Measurements from ENCODE around the gene ZNF333. TPM values are rescaled to one million over a fixed set of nuclear protein-coding genes. Genes with fewer than 3 reads are reported as not detected.

Gene ZNF333
- total and polyA plus RNA-seq, 2 of the 4 experiments (the other 2 are of a cell fraction) = 9.8 to 15.1 TPM

- no peak overlapping the region for H4K91ac ChIP-seq (ENCODE audit: insufficient read depth, low read depth, low read length)
- no peak overlapping the region for H2BK5ac ChIP-seq (ENCODE audit: low read depth, low read length, poor library complexity, severe bottlenecking)
- no peak overlapping the region for H4K8ac ChIP-seq (ENCODE audit: low read depth in 2 of 2, low read length in 2 of 2)
- in situ Hi-C loops (cut with MboI; ENCODE audit: low sequenced_read_pairs) (no loop called here), intact Hi-C loops (cut with micrococcal nuclease) (no loop called here), dilution Hi-C loops (cut with HindIII; ENCODE audit: low sequenced_read_pairs, unreplicated experiment) (no loop called here)
- H3K9me3 ChIP-seq (ENCODE audit: control insufficient read depth, insufficient read depth, low read length) = peaks cover 27% of the 10 kb centered on the region
- H2BK120ac ChIP-seq (ENCODE audit: low read depth, low read length) = no peak overlapping the region
- CTCF ChIA-PET = no interaction called here
- H3K4ac ChIP-seq (ENCODE audit: low read depth, low read length) = no peak overlapping the region
- no peak overlapping the region for H2AFZ ChIP-seq (replicated peaks; ENCODE audit: low read length, poor library complexity)
- no peak overlapping the region for H4K5ac ChIP-seq (ENCODE audit: low read depth, low read length)
- H4K20me1 ChIP-seq (ENCODE audit: insufficient read depth, low read length) = no peaks in the 10 kb centered on the region
- no peaks in the 10 kb centered on the region for H3K79me1 ChIP-seq (ENCODE audit: low read depth in 1 of 2, low read length in 2 of 2)
- H3K56ac ChIP-seq (ENCODE audit: extremely low read depth, insufficient read depth, low read length) = no peak overlapping the region
- H2BK15ac ChIP-seq (ENCODE audit: low read depth, low read length) = no peak overlapping the region
- no peak overlapping the region for H2BK20ac ChIP-seq (ENCODE audit: low read depth, low read length)
- ATAC-seq (ENCODE audit: low read depth) (no peak), DNase-seq (no peak)
- no TSS peak for BruUV-seq (replicated peaks)
- no peak overlapping the region for H3K23ac ChIP-seq (ENCODE audit: low read depth, low read length)
- H2AK5ac ChIP-seq (ENCODE audit: low read depth, low read length) = no peak overlapping the region
- TF ChIP-seq BHLHE40 (IDR thresholded peaks at IDR 0.05; ENCODE audit: low read depth, low read length) (no peak), CEBPB (IDR thresholded peaks at IDR 0.05; ENCODE audit: low read depth, low read length) (no peak), RCOR1 (IDR thresholded peaks at IDR 0.05; ENCODE audit: insufficient replicate concordance, low read length) (no peak), MAFK (IDR thresholded peaks at IDR 0.05; ENCODE audit: low read depth, low read length) (no peak), POLR2A (IDR thresholded peaks at IDR 0.05; ENCODE audit: low read depth, low read length) (no peak), USF2 (IDR thresholded peaks at IDR 0.05; ENCODE audit: low read depth, low read length) (no peak), CTCF (conservative IDR thresholded peaks at IDR 0.05; ENCODE audit: low read depth, low read length) (no peak), RAD21 (IDR thresholded peaks at IDR 0.05; ENCODE audit: low read length) (no peak), MAZ (IDR thresholded peaks at IDR 0.05; ENCODE audit: borderline replicate concordance, low read depth, low read length) (no peak), MXI1 (IDR thresholded peaks at IDR 0.05; ENCODE audit: borderline replicate concordance, low read depth, low read length) (no peak), ELK1 (IDR thresholded peaks at IDR 0.05; ENCODE audit: borderline replicate concordance, low read depth, low read length) (no peak), CHD1 (IDR thresholded peaks at IDR 0.05; ENCODE audit: low read depth, low read length) (no peak), NFE2L2 (IDR thresholded peaks at IDR 0.05; ENCODE audit: low read depth, low read length) (no peak), FOS (IDR thresholded peaks at IDR 0.05; ENCODE audit: low read depth, low read length) (no peak), RFX5 (IDR thresholded peaks at IDR 0.05; ENCODE audit: low read depth, low read length) (no peak), SMC3 (IDR thresholded peaks at IDR 0.05; ENCODE audit: low read depth, low read length) (no peak)
- POLR2A ChIA-PET (ENCODE audit: unreplicated experiment) = no interaction called here
- no peaks in the 10 kb centered on the region for H3K27me3 ChIP-seq (ENCODE audit: control insufficient read depth, insufficient read depth, low read length)
- H3K27ac ChIP-seq (ENCODE audit: insufficient read depth, low read length) = no peak overlapping the region
- H3K4me2 ChIP-seq (ENCODE audit: low read depth, low read length) = no peak overlapping the region
- no peaks in the 10 kb centered on the region for H3K9me1 ChIP-seq (ENCODE audit: insufficient read depth, low read length)
- H3K36me3 ChIP-seq (ENCODE audit: control insufficient read depth, insufficient read depth, low read length) = peaks cover 3% of the 10 kb centered on the region; the same call in 1 of the 2 replicates
- H2AK9ac ChIP-seq (replicated peaks; ENCODE audit: low read depth, low read length, poor library complexity) = no peak overlapping the region
- no peak overlapping the region for H3K4me3 ChIP-seq (ENCODE audit: insufficient read depth, low read depth, low read length)
- no peak overlapping the region for H3K9ac ChIP-seq (ENCODE audit: low read depth, low read length)
- 83% methylated on average over 2 of the region's 7 CpGs; no CpG with 5 or more reads in 1 of the 2 experiments for WGBS, 2 experiments (ENCODE audit: extremely low coverage in 2 of 2, insufficient read length in 1 of 2)
- no peaks in the 10 kb centered on the region for H3K4me1 ChIP-seq (ENCODE audit: control insufficient read depth, insufficient read depth, low read length)
- no peak overlapping the region for H3K14ac ChIP-seq (replicated peaks; ENCODE audit: low read depth, low read length)
- no peak overlapping the region for H3K18ac ChIP-seq (ENCODE audit: low read depth, low read length)
These were observed 38.7 kb downstream of the ZNF333 start for GRCh38 chr19:14728595-14728994.

Data from IMR-90 (cell line).